Measurements from ENCODE around the gene ACTG1. TPM values are rescaled to one million over a fixed set of nuclear protein-coding genes. Genes with fewer than 3 reads are reported as not detected.

The ACTG1 gene
- total RNA-seq = 10,312 and 10,388 TPM in 2 replicates

GRCh38 chr17:81512562-81513371, at the start of gene ACTG1:
Gene ACTG1, minus strand, starts transcription at chr17:81512799. Its CDS starts 445 bp downstream, at chr17:81512354.

GRCh38 chr17:81552244-81553017, 39.8 kb upstream of the ACTG1 start, which contains the start of gene FAAP100:
Gene FAAP100, minus strand, starts transcription at chr17:81552353. Its CDS starts 23 bp downstream, at chr17:81552330.

GRCh38 chr17:81527591-81528383, 15.2 kb upstream of the ACTG1 start, which contains the start of gene FSCN2:
Gene FSCN2, plus strand, starts transcription at chr17:81528377. Its CDS starts 155 bp downstream, at chr17:81528532.

Other genes with a start within 250 kb of the ACTG1 start
- 52.9 and 58.0 TPM in 2 replicates for gene SLC38A10, start 217.5 kb downstream of the ACTG1 start, total RNA-seq
- gene BAHCC1, start 117.3 kb downstream of the ACTG1 start, total RNA-seq = 8.3 and 8.4 TPM in 2 replicates
- gene FSCN2, start 15.6 kb upstream of the ACTG1 start, total RNA-seq = 0.15 TPM in 1 of 2 replicates, not detected in the other
- gene FAAP100, start 39.6 kb upstream of the ACTG1 start, total RNA-seq = 26.6 and 30.3 TPM in 2 replicates
- 46.4 and 48.6 TPM in 2 replicates for gene NPLOC4, start 124.3 kb upstream of the ACTG1 start, total RNA-seq
- gene TSPAN10, start 124.4 kb upstream of the ACTG1 start, total RNA-seq = 0.34 and 0.59 TPM in 2 replicates
- 1.3 and 2.2 TPM in 2 replicates for gene PDE6G, start 143.7 kb upstream of the ACTG1 start, total RNA-seq
- gene OXLD1, start 153.8 kb upstream of the ACTG1 start, total RNA-seq = 47.1 and 52.9 TPM in 2 replicates
- 12.9 and 14.9 TPM in 2 replicates for gene CCDC137, start 153.9 kb upstream of the ACTG1 start, total RNA-seq
- 47.9 and 48.9 TPM in 2 replicates for gene ARL16, start 171.0 kb upstream of the ACTG1 start, total RNA-seq
- gene HGS, start 171.2 kb upstream of the ACTG1 start, total RNA-seq = 101 and 102 TPM in 2 replicates
- gene MRPL12, start 190.6 kb upstream of the ACTG1 start, total RNA-seq = 123 and 155 TPM in 2 replicates
- gene SLC25A10, start 199.5 kb upstream of the ACTG1 start, total RNA-seq = 32.7 and 38.0 TPM in 2 replicates